ENCODE data around the gene CRISPLD2. TPM values are rescaled to one million over a fixed set of nuclear protein-coding genes. Genes with fewer than 3 reads are reported as not detected.

The CRISPLD2 gene
- total RNA-seq, 1 donor: 0.99 TPM

DNA sequence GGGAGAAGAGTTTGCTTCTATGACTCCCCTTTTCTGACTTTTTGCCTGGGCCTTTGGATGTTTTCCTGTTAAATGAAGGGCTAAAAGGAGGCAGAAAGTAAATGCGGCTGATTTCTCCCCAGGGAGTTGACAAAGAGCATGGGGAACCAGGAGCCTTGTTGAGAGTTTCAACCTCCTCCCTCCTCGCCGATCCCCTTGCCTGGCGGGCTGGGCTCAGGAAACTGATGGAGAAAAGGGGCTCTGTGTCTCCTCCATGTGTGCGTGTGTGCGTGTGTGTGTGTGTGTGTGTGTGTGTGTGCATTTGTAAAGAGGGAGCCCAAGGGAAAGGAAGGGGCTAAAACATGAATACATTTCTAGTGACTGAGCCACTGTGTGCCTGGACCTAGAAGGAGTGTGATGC is 97.1 kb downstream of the CRISPLD2 start:
- DNase-seq (ENCODE audit: low read depth): no peak
- H3K4me3 ChIP-seq (ENCODE audit: low read depth, low read length): no peak overlapping the region
- TF ChIP-seq, protein P1, sequence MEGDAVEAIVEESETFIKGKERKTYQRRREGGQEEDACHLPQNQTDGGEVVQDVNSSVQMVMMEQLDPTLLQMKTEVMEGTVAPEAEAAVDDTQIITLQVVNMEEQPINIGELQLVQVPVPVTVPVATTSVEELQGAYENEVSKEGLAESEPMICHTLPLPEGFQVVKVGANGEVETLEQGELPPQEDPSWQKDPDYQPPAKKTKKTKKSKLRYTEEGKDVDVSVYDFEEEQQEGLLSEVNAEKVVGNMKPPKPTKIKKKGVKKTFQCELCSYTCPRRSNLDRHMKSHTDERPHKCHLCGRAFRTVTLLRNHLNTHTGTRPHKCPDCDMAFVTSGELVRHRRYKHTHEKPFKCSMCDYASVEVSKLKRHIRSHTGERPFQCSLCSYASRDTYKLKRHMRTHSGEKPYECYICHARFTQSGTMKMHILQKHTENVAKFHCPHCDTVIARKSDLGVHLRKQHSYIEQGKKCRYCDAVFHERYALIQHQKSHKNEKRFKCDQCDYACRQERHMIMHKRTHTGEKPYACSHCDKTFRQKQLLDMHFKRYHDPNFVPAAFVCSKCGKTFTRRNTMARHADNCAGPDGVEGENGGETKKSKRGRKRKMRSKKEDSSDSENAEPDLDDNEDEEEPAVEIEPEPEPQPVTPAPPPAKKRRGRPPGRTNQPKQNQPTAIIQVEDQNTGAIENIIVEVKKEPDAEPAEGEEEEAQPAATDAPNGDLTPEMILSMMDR (IDR thresholded peaks at IDR 0.05; ENCODE audit: insufficient read depth, low read length): no peak

DNA sequence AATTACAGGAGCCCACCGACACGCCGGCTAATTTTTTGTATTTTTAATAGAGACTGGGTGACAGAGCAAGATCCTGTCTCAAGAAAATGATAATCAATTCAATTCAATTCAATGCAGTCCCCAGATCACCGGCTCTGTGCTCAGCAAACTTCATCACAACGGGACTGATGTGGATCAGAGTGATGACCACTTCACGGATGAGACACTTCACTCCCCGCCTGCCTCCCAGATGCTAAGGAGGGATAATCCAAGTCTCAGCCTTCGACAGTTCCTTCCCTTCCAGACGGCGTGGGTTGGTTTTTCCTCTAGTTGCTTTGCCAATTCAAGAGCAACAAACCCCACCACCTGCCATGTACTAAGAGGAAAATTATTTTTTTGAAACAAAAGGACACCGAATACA is 97.7 kb downstream of the CRISPLD2 start:
- no peak for DNase-seq (ENCODE audit: low read depth)
- no peak overlapping the region for H3K4me3 ChIP-seq (ENCODE audit: low read depth, low read length)
- TF ChIP-seq, protein P1 (IDR thresholded peaks at IDR 0.05; ENCODE audit: insufficient read depth, low read length): no peak

DNA sequence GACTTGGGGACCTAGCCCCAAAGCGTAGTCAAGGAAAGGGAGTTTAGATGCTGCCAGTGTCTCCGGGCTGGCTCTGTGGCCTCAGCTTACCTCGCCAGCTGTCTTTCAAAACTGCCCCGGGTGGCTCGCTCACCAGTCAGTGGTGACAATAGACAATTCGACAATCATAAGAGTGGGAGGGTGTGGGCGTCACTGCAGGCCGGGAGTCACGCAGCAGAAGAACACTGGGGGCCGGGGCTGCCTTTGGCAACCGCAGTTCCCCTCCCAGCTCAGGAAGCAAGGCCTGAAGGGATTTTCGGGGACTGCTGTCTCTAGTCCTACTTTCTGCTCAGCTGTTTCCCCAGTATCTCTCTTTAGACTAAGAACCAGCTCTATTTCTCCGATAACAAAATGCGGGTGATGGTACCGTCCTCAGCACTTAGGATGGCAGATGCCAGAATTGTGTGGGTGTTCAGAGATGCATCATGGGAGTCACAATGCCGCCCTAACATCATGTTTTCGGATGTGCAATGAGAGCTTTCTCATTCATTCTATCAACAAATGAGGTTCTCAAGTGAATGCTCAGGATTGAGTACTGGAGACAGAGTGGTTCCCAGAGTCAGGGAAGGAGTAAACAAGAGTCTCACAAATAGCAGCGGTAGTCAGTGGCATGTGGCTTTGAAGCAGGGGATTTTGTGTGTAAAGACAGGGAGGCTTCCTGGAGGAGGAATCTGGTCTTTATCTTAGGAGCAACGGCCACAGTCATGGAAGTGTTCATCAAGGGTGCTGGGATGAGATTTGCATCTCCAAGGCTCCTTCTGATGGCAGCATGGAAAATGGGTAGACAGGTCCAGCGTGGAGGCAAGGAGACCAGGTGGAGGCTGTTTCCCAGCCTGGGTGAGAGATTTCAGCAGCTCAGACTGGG is 98.5 kb downstream of the CRISPLD2 start:
- no peak for DNase-seq (ENCODE audit: low read depth)
- TF ChIP-seq, protein P1 (IDR thresholded peaks at IDR 0.05; ENCODE audit: insufficient read depth, low read length): no peak
- no peak overlapping the region for H3K4me3 ChIP-seq (ENCODE audit: low read depth, low read length)

GRCh38 chr16:84919269-84919668 is 99.5 kb downstream of the CRISPLD2 start:
- DNase-seq (ENCODE audit: low read depth): no peak
- no peak overlapping the region for H3K4me3 ChIP-seq (ENCODE audit: low read depth, low read length)
- TF ChIP-seq, protein P1 (IDR thresholded peaks at IDR 0.05; ENCODE audit: insufficient read depth, low read length): no peak

DNA sequence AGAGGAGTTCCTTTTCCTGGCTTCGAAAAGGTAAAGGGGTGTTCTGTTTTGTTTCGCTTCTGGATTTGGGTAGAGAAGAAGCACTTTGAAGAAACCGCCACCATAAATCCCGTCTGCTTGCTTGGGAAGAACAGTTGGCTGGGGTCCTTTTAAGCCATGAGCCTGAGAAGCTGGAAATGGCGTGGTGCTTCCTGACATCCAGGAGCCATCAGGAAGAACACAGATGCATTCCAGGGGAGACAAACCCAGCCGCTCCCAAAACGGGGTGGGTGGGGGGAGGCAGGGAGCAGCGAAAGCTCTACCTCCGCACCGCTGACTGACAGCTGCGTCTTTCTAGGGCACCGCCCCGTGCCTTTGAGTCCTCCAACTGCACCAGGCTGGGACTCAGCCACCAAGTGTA is 99.9 kb downstream of the CRISPLD2 start:
- H3K4me3 ChIP-seq (ENCODE audit: low read depth, low read length): no peak overlapping the region
- TF ChIP-seq, protein P1 (IDR thresholded peaks at IDR 0.05; ENCODE audit: insufficient read depth, low read length): no peak
- DNase-seq (ENCODE audit: low read depth): no peak

DNA sequence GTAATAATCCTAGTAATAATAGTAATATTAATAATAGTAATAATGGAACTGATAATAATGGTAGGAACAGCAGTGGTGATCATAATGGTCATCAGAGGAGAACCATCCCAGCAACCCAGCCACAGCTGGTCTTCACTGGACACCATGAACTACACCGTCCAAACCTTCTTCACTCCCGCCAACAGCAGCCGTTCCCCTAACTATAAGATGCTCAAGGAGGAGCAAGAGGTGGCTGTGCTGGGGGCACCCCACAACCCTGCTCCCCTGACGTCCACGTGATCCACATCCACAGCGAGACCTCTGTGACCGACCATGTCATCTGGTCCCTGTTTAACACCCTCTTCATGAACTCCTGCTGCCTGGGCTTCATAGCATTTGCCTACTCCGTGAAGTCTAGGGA is 100.5 kb downstream of the CRISPLD2 start:
- H3K4me3 ChIP-seq (ENCODE audit: low read depth, low read length): no peak overlapping the region
- TF ChIP-seq, protein P1 (IDR thresholded peaks at IDR 0.05; ENCODE audit: insufficient read depth, low read length): no peak
- DNase-seq (ENCODE audit: low read depth): no peak
